ENCODE results near the gene SBDS. TPM values are rescaled to one million over a fixed set of nuclear protein-coding genes. Genes with fewer than 3 reads are reported as not detected.
"Not testable (repeated sequence)": the region's sequence is repeated elsewhere in the genome, so short reads cannot be mapped to it uniquely, and the experiment has no call there.

The SBDS gene
- total RNA-seq, 2 experiments from 2014 or later = 443 to 474 TPM

DNA sequence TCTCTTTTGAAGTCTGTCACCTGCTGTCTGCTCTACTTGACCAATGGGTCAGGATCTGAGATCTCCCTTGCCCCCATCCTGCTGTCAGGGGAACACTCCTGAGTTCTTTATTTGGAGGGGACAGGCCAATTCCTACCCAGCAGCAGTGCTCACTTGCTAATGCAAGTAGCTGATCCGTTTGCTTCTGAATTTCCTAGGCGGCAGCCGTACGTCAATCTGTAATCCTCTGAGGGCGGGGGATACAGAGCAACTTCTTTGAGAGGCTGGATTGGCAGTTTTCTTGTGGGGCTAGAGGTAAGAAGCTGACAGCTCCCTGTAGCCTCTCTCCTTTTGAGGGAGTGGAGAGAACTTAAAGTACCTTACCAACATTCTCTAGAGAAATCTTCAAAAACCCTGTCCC lies 37.9 kb upstream of the SBDS start:
- Histone ChIP-seq H3K27me3 (ENCODE audit: control insufficient read depth in 1 of 2, insufficient read depth in 2 of 2, low read length in 2 of 2) (no peaks in the 10 kb centered on the region), H3K27ac (ENCODE audit: low read depth in 1 of 2, low read length in 2 of 2) (no peak overlapping the region), H3K4me3 (ENCODE audit: low read length) (no peak overlapping the region), H3K9me3 (ENCODE audit: control insufficient read depth in 1 of 2, insufficient read depth in 1 of 2, low read length in 2 of 2) (peaks cover 4 to 6% of the 10 kb centered on the region in 2 experiments), H3K4me1 (ENCODE audit: insufficient read depth, low read length) (no peaks in the 10 kb centered on the region), H3K36me3 (ENCODE audit: insufficient read depth, low read length) (peaks cover 24% of the 10 kb centered on the region)
- H3K4me3 Mint-ChIP-seq = no peak overlapping the region
- H3K27me3 Mint-ChIP-seq = no peaks in the 10 kb centered on the region
- ChIA-PET CTCF (no interaction called here), POLR2A (no interaction called here)
- ATAC-seq (ENCODE audit: poor library complexity) (no peak), DNase-seq (no peak)
- peaks cover 58% of the 10 kb centered on the region for H3K36me3 Mint-ChIP-seq (ENCODE audit: low read depth)
- intact Hi-C loops (cut with DNase I, micrococcal nuclease) = no loop called here
- no peaks in the 10 kb centered on the region for H3K9me3 Mint-ChIP-seq
- no peaks in the 10 kb centered on the region for H3K4me1 Mint-ChIP-seq (ENCODE audit: low read depth)
- H3K27ac Mint-ChIP-seq = no peak overlapping the region
- TF ChIP-seq, protein P1, sequence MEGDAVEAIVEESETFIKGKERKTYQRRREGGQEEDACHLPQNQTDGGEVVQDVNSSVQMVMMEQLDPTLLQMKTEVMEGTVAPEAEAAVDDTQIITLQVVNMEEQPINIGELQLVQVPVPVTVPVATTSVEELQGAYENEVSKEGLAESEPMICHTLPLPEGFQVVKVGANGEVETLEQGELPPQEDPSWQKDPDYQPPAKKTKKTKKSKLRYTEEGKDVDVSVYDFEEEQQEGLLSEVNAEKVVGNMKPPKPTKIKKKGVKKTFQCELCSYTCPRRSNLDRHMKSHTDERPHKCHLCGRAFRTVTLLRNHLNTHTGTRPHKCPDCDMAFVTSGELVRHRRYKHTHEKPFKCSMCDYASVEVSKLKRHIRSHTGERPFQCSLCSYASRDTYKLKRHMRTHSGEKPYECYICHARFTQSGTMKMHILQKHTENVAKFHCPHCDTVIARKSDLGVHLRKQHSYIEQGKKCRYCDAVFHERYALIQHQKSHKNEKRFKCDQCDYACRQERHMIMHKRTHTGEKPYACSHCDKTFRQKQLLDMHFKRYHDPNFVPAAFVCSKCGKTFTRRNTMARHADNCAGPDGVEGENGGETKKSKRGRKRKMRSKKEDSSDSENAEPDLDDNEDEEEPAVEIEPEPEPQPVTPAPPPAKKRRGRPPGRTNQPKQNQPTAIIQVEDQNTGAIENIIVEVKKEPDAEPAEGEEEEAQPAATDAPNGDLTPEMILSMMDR (IDR thresholded peaks at IDR 0.05) = no peak

DNA sequence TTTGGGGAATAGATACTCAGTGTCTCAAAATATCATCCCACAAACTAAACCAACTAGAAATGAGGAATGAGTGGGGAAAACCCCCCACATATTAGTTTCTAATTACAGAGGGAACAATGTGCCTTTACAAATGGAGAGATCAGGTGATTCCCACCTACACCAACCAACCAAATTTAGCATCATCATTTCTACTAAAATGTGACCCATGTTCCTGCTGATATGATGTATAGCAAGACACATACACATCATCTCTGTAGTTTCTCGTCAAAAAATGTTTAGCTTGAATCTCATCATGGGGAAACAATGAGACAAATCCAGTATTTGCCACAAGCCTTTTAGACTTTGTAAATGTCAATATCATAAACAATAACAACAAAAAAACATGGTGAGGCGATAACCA lies 36.3 kb upstream of the SBDS start:
- CTCF ChIA-PET; intact Hi-C loops (cut with DNase I, micrococcal nuclease); POLR2A ChIA-PET; H3K4me1 ChIP-seq (ENCODE audit: insufficient read depth, low read length); H3K27me3 ChIP-seq (ENCODE audit: control insufficient read depth in 1 of 2, insufficient read depth in 2 of 2, low read length in 2 of 2); H3K27me3 Mint-ChIP-seq; DNase-seq; H3K4me1 Mint-ChIP-seq (ENCODE audit: low read depth); H3K27ac ChIP-seq (ENCODE audit: low read depth in 1 of 2, low read length in 2 of 2); H3K27ac Mint-ChIP-seq; H3K4me3 ChIP-seq (ENCODE audit: low read length); H3K9me3 ChIP-seq (ENCODE audit: control insufficient read depth in 1 of 2, insufficient read depth in 1 of 2, low read length in 2 of 2); H3K4me3 Mint-ChIP-seq; H3K9me3 Mint-ChIP-seq; ATAC-seq (ENCODE audit: poor library complexity): not testable (repeated sequence)
- H3K36me3 Mint-ChIP-seq (ENCODE audit: low read depth) = peaks cover 70% of the 10 kb centered on the region
- peaks cover 26% of the 10 kb centered on the region for H3K36me3 ChIP-seq (ENCODE audit: insufficient read depth, low read length)

DNA sequence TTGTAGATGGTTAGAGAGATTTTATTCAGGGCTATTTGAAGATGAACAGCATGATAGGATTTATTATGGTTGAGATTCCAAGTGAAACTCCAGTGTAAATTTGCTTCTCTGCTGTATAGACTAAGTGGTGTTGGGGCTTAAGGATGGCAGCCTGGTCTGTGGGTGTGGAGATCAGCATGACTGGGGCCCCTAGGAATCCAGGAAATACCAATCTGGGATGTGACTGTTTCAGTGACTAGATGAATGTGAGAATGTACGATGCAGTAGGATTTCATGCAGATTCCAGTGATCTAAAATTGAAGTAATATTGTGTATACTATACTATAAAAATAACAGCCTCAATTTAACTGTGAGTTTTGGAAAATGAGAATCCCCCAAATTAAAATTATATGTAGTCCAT lies 30.1 kb upstream of the SBDS start:
- ATAC-seq (ENCODE audit: poor library complexity); H3K9me3 ChIP-seq (ENCODE audit: control insufficient read depth in 1 of 2, insufficient read depth in 1 of 2, low read length in 2 of 2); POLR2A ChIA-PET; H3K9me3 Mint-ChIP-seq; H3K4me3 Mint-ChIP-seq; H3K4me3 ChIP-seq (ENCODE audit: low read length); H3K27me3 Mint-ChIP-seq; H3K27ac Mint-ChIP-seq; H3K27ac ChIP-seq (ENCODE audit: low read depth in 1 of 2, low read length in 2 of 2); intact Hi-C loops (cut with DNase I, micrococcal nuclease); H3K4me1 Mint-ChIP-seq (ENCODE audit: low read depth); H3K4me1 ChIP-seq (ENCODE audit: insufficient read depth, low read length); H3K27me3 ChIP-seq (ENCODE audit: control insufficient read depth in 1 of 2, insufficient read depth in 2 of 2, low read length in 2 of 2); DNase-seq; CTCF ChIA-PET: not testable (repeated sequence)
- H3K36me3 Mint-ChIP-seq (ENCODE audit: low read depth) = peaks cover 82% of the 10 kb centered on the region
- H3K36me3 ChIP-seq (ENCODE audit: insufficient read depth, low read length) = peaks cover 42% of the 10 kb centered on the region

DNA sequence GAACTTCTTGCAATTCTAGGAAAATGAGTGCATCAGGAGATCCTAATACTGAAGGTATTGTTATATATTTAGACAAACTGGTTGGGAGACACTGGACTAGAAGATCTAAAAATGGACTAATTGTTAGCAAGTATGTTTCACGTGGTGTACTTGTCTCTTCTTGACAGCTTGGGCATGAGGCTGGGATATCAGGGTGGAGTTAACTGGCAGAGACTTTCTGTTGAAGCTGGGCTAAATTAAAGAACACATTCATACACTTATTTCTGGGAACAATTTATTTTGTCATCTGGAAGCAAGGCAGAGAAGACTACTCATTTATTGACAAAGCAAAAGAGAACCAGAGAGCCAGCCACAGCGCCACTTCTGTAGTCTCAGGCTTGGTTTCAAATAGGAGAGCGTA lies 27.1 kb upstream of the SBDS start:
- Mint-ChIP-seq H3K4me3 (no peak overlapping the region), H3K36me3 (ENCODE audit: low read depth) (peaks cover 84% of the 10 kb centered on the region), H3K4me1 (ENCODE audit: low read depth) (peaks cover 5% of the 10 kb centered on the region), H3K9me3 (no peaks in the 10 kb centered on the region), H3K27me3 (no peaks in the 10 kb centered on the region), H3K27ac (no peak overlapping the region)
- H3K27me3 ChIP-seq (ENCODE audit: control insufficient read depth in 1 of 2, insufficient read depth in 2 of 2, low read length in 2 of 2) = no peaks in the 10 kb centered on the region
- intact Hi-C loops (cut with DNase I, micrococcal nuclease) = no loop called here
- H3K4me3 ChIP-seq (ENCODE audit: low read length) = no peak overlapping the region
- POLR2A ChIA-PET = no interaction called here
- H3K9me3 ChIP-seq (ENCODE audit: control insufficient read depth in 1 of 2, insufficient read depth in 1 of 2, low read length in 2 of 2) = no peaks in the 10 kb centered on the region
- peaks cover 54% of the 10 kb centered on the region for H3K36me3 ChIP-seq (ENCODE audit: insufficient read depth, low read length)
- TF ChIP-seq, protein P1 (IDR thresholded peaks at IDR 0.05) = no peak
- H3K27ac ChIP-seq (ENCODE audit: low read depth in 1 of 2, low read length in 2 of 2) = no peak overlapping the region
- no peak for ATAC-seq (ENCODE audit: poor library complexity)
- CTCF ChIA-PET = no interaction called here
- H3K4me1 ChIP-seq (ENCODE audit: insufficient read depth, low read length) = no peaks in the 10 kb centered on the region
- no peak for DNase-seq

Data from CD4-positive, alpha-beta T cell (primary cell).